Stimulated activated CD4-positive, alpha-beta T cell treated with anti-CD3 and anti-CD28 coated beads, Interleukin-12 subunit alpha, Interleukin-12 subunit beta, amount 100 ng/mL, for 24 hours (primary cell): Measurements from ENCODE around the gene ELFN2.

Source experiments
- DNase-seq, 2 experiments: peaks; one replicate each; pipeline ENCODE4 v3.0.0-alpha.2; 2020; ENCODE audit warnings: low read depth in 2 of 2

Gene ELFN2

GRCh38 chr22:37455896-37456295 is 28.6 kb upstream of the ELFN2 start:
- DNase-seq: no peak

DNA sequence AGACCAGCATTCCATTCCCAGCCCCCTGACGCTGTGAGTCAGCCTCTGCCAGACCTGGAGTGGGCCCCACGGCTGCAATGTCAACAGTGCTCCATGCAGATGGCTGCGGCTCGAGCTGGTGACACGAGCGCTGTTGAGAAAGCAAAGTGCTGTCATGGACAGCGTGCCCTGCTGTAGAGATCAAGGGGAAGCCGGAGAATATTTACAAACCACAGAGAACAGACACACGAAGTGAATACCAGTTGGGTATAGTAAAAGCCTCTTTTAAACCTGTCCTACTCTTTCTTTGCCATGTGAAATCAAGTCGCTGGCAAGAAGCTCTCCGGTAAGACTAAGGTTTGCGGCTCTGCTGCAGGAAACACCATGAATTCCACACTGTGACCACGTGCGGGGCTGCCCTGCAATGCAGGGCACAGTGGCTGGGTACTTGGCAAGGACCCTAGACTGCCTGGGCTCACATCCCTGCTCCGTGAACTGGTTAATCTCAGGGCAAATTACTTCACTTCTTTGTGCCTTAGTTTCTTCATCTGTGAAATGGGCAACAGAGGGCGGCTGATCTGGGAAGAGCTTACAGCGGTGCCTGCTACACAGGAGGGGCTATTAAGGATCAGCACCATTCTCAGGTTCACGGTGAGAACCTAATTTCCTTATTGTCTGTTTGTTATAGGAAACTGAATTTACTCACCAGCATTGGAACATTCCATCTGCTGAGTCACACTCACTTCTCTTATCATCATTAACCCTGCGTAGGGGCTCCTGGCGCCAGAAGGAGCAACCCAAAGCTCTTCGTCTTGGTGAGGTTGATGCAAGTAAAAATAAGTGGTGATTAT is 27.8 kb upstream of the ELFN2 start:
- DNase-seq: no peak

GRCh38 chr22:37453696-37454095 is 26.4 kb upstream of the ELFN2 start:
- no peak for DNase-seq

- no peak for DNase-seq
Measured at GRCh38 chr22:37451218-37451617, 23.9 kb upstream of the ELFN2 start.

DNA sequence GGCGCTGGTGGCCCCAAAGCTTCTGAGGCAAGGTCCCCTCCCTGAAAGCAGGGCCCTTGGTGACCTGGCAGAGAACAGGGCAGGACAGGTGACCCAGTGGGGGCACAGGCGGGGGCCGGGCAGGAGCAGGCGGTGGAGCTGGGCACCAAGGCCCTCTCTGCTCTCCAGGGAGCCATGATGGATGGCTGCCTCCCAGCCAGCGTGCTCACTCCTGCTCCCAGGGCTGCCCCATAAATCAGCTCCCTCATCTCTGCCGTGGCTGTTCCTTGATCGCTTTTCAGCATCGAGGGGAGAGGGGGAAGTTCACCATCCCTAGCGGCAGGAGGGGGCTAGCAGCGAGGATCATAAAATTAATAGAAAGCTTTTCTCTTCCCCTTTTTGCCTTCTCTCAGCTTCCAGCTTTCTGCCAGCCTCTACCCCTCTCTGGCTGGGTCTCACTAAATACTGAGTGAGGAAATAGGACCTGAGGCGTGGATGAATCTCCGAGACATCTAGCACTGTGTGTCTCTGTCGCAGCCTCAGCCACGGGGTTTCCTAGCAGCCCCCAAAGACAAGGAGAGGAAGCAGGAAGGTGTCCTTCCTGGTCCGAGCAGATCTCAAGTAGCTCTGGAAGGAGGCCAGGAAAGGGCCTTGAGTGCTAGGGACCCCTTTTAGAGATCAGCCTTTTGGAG is 22.2 kb upstream of the ELFN2 start:
- no peak for DNase-seq

GRCh38 chr22:37448516-37449127 is 21.3 kb upstream of the ELFN2 start:
- DNase-seq: no peak

- DNase-seq: no peak
Measured at GRCh38 chr22:37445501-37445900, 18.2 kb upstream of the ELFN2 start.

DNA sequence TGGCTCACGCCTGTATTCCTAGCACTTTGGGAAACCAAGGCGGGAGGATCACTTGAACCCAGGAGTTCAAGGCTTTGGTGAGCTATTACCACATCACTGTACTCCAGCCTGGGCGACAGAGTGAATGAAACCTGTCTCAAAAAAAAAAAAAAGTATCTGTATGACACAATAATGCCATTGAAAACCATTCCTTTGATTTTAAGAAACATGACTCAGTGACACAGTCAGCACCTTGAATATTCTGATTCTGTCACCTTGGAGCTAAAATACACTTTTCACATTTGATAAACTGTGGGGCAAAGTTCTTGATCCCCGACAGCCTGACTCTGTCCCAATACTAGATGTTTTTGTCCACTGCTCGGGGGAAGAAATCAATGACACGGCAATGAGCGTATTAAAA is 16.7 kb upstream of the ELFN2 start:
- DNase-seq: no peak

DNA sequence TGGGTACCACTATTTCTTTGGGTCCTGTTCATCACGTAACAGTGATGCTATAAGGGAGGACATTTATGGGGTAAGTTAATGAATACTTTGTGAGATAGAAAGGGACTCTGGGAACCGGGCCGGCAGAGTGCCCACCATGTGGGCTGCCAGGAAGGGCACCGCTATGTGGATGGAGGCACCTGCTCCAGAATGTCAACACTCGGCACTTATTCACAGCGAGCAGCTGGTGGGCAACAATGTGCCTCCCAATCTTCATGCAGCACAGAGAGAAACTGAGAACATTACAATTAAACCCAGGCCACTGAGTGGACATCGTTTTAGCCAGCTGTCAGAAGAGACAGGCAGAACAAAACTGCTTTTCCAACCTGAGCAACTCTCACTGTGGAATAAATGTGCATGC is 15.8 kb upstream of the ELFN2 start:
- DNase-seq: no peak

GRCh38 chr22:37442537-37442936 is 15.3 kb upstream of the ELFN2 start:
- no peak for DNase-seq

- no peak for DNase-seq
Measured at GRCh38 chr22:37442135-37442534, 14.9 kb upstream of the ELFN2 start.

DNA sequence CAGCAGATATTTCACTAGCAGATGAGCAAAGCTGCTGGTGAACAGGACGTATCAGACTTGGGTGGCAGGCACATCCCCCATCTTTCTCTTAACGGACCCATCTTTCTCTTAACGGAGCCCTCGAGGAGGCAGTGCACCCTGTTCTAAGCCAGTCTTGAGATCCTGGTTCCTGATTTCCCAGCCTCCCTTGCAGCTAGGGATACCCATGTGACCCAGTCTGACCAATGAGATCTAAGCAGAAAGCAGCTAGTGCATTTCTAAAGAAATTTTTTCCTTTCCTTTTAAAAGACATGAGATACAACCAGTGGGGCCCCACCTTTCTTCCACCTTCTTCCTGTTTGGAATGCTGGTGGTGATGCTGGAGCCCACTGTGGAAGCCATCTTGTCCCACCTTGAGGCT is 13.6 kb upstream of the ELFN2 start:
- DNase-seq: no peak

- no peak for DNase-seq
Measured at GRCh38 chr22:37439347-37439746, 12.1 kb upstream of the ELFN2 start.

- no peak for DNase-seq
Measured at GRCh38 chr22:37435970-37436603, 8.8 kb upstream of the ELFN2 start.

DNA sequence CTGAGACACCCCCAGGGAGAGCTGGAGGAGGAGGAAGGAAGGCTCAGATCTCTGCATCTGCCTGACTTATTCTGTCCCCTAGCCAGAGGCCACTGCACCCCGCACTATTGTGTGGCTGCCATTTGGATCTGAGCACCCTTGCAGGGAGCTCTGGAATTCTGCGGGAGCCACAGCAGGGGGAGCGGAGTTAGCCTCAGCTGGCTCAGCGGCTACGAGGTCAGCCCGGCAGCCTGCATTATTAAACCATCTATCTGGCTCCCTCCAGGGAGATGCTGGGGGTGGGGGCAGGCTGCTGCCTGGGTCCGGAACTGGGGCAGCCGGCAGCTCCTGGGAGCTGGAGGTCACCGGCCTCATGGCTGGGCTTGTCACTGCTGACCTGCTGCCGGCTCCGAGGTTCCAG is 6.5 kb upstream of the ELFN2 start:
- no peak for DNase-seq

- no peak for DNase-seq
Measured at GRCh38 chr22:37432708-37433054, 5.4 kb upstream of the ELFN2 start.

DNA sequence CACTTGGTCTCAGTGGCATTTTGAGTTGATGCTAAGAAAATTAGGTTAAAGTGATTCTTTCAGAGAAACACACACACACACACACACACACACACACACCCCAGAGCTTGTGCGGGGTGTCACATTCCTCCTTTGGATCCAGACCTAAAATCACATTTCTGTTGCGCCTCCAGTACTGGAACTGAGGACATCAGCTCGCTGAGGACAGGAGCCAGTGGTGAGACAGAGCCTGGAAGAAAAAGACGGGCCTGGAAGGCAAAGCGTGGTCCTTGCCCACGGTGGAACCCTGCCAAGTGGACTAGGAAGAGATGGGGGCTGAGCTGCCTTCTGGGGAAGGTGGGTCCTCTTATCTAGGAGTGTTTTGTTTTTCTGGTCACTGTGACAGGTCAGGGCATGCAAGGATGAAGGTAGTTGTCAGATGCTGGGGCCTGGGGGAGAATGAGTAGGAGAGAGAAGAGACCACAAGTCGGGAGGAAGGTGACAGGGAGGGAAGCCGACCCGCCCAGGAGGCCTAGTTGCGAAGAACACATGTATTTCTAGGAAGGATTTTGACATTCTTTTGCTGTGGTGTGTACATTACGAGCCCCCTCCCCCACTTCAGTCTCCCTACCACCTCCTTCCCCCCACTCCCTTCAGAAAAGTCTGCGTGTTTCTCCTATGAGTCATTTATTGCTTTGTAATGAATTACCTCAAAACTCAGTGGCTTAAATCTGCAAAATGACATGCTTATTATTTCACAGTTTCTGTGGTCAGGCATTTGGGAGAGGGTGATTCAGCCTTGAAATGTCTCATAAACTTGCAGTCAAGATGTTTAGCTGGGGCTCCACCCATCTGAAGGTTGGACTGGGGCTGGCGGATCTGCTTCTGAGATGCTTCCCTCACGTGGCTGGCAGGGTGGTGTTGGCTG is 4.8 kb upstream of the ELFN2 start:
- peak in 1 of 2 experiments; percentile 48 for DNase-seq

DNA sequence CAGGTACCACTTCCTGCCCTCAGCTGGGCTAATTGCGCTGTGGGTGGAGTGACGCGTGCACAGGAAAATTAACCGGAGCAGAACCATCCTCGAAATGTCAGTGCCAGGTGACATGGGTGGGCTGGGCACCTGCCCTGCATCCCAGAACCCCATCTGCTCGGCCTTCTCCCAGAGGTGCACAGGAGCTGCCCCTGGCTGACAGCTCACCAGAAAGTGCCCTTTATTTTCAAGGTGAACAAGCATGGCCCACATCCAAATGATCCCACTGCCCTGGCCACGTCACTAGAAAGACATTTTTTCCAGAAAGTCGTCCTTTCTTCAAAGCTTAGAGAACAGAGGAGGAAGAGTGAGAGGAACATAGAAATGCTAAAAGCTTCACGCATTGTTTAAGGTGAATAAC is 4.1 kb upstream of the ELFN2 start:
- DNase-seq: no peak

DNA sequence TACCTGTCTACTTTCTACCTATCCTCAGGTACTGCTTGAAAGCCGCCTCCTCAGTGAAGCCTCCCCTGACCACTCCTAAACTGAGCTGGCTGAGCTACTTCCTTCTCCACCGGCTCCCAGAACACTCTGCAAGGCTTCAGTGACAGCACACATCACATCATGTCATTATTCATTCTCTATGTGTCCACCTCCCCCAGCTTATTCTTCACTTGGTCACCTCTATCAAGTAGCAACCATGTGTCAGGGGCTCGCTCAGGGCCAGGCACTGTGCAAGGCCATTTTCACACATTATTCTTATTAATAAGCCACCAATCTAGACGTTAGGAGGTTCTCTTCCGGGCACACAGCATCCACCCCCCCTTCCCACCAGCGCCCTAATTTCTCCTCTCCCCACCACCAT is 3.7 kb upstream of the ELFN2 start:
- DNase-seq: no peak

GRCh38 chr22:37428649-37429586 is 1.6 kb upstream of the ELFN2 start:
- DNase-seq: peak in 1 of 2 experiments; percentile 54
